DND-41 (cell line): ENCODE measurements around the gene LGALS8.
A peak's percentile ranks its signal among the peaks of the same experiment; 100 is the strongest.

ENCODE experiments used
- ATAC-seq: fragments of 200-7000 bp; cut with Tn5 transposase; 3 replicates; pipeline ENCODE4 v1.9.1; 2021; ENCODE audit warnings: low read depth; ENCODE audit not compliant: insufficient read depth
- DNase-seq: peaks from one replicate; pipeline ENCODE4 v3.0.0-alpha.2; 2020
- H2AFZ ChIP-seq: 2 replicates; pipeline ENCODE4 v1.6.0; 2012; ENCODE audit warnings: low read depth, low read length
- H3K27ac ChIP-seq: 2 replicates; pipeline ENCODE4 v1.5.1; 2012; ENCODE audit warnings: low read length, inconsistent platforms
- H3K27me3 ChIP-seq: fragments of 200-600 bp; sonication (generic); 2 replicates; pipeline ENCODE4 v1.6.0; 2012; ENCODE audit warnings: low read length, mild to moderate bottlenecking, inconsistent platforms; ENCODE audit not compliant: insufficient read depth, poor library complexity
- H3K36me3 ChIP-seq: 2 replicates; pipeline ENCODE4 v1.5.1; 2012; ENCODE audit warnings: low read length, inconsistent platforms; ENCODE audit not compliant: insufficient read depth
- H3K4me1 ChIP-seq: 2 replicates; pipeline ENCODE4 v1.5.1; 2012; ENCODE audit warnings: mild to moderate bottlenecking, low read length; ENCODE audit not compliant: insufficient read depth
- H3K4me2 ChIP-seq: 2 replicates; pipeline ENCODE4 v1.6.0; 2012; ENCODE audit warnings: mild to moderate bottlenecking, moderate library complexity, low read length, inconsistent platforms; ENCODE audit not compliant: insufficient read depth
- H3K4me3 ChIP-seq, 2 experiments: fragments of 200-600 bp in 1 of 2; shearing (Covaris generic) in 1 of 2; 2 replicates each; pipeline ENCODE4 v1.5.1; 2012 to 2016; ENCODE audit warnings: inconsistent platforms in 2 of 2, low read length in 2 of 2, mild to moderate bottlenecking in 2 of 2, low read depth in 1 of 2, moderate library complexity in 1 of 2
- H3K79me2 ChIP-seq: 2 replicates; pipeline ENCODE4 v1.6.0; 2012; ENCODE audit warnings: low read length, inconsistent platforms; ENCODE audit not compliant: insufficient read depth
- H3K9ac ChIP-seq: 2 replicates; pipeline ENCODE4 v1.6.0; 2012; ENCODE audit warnings: low read depth, mild to moderate bottlenecking, inconsistent platforms, low read length, moderate library complexity
- H3K9me3 ChIP-seq: 2 replicates; pipeline ENCODE4 v1.5.1; 2012; ENCODE audit warnings: low read length, moderate library complexity, mild to moderate bottlenecking, inconsistent platforms; ENCODE audit not compliant: insufficient read depth, severe bottlenecking
- H4K20me1 ChIP-seq: 2 replicates; pipeline ENCODE4 v1.6.0; 2012; ENCODE audit warnings: low read length; ENCODE audit not compliant: insufficient read depth
- EZH2 ChIP-seq: IDR thresholded peaks from 3 replicates; pipeline ENCODE4 v1.6.1; 2012; ENCODE audit warnings: borderline replicate concordance, low read depth, mild to moderate bottlenecking, moderate library complexity, low read length, inconsistent platforms; ENCODE audit not compliant: severe bottlenecking
- TF ChIP-seq, protein P1 (sequence below): IDR thresholded peaks from 2 replicates; pipeline ENCODE4 v1.5.1; 2012; ENCODE audit warnings: borderline replicate concordance, low read length, moderate library complexity, mild to moderate bottlenecking; ENCODE audit not compliant: poor library complexity, severe bottlenecking; ENCODE audit errors: extremely low read depth

Gene LGALS8

GRCh38 chr1:236535662-236536161, 11.9 kb downstream of the LGALS8 start:
- H3K9me3 ChIP-seq = no peaks in the 10 kb centered on the region
- H3K36me3 ChIP-seq = peaks cover 64% of the 10 kb centered on the region
- no peak for DNase-seq
- H3K27ac ChIP-seq = no peak overlapping the region
- H3K4me1 ChIP-seq = no peaks in the 10 kb centered on the region
- no peak overlapping the region for H3K4me2 ChIP-seq
- no peak overlapping the region for H2AFZ ChIP-seq
- no peak overlapping the region for H3K4me3 ChIP-seq
- peaks cover 10% of the 10 kb centered on the region for H3K79me2 ChIP-seq
- peaks cover 9% of the 10 kb centered on the region for H4K20me1 ChIP-seq
- no peaks in the 10 kb centered on the region for H3K27me3 ChIP-seq
- peak; percentile 27; the same call in 1 of the 3 replicates for ATAC-seq
- no peak overlapping the region for H3K9ac ChIP-seq
- TF ChIP-seq, protein P1, sequence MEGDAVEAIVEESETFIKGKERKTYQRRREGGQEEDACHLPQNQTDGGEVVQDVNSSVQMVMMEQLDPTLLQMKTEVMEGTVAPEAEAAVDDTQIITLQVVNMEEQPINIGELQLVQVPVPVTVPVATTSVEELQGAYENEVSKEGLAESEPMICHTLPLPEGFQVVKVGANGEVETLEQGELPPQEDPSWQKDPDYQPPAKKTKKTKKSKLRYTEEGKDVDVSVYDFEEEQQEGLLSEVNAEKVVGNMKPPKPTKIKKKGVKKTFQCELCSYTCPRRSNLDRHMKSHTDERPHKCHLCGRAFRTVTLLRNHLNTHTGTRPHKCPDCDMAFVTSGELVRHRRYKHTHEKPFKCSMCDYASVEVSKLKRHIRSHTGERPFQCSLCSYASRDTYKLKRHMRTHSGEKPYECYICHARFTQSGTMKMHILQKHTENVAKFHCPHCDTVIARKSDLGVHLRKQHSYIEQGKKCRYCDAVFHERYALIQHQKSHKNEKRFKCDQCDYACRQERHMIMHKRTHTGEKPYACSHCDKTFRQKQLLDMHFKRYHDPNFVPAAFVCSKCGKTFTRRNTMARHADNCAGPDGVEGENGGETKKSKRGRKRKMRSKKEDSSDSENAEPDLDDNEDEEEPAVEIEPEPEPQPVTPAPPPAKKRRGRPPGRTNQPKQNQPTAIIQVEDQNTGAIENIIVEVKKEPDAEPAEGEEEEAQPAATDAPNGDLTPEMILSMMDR = no peak
- TF ChIP-seq EZH2 = no peak

DNA sequence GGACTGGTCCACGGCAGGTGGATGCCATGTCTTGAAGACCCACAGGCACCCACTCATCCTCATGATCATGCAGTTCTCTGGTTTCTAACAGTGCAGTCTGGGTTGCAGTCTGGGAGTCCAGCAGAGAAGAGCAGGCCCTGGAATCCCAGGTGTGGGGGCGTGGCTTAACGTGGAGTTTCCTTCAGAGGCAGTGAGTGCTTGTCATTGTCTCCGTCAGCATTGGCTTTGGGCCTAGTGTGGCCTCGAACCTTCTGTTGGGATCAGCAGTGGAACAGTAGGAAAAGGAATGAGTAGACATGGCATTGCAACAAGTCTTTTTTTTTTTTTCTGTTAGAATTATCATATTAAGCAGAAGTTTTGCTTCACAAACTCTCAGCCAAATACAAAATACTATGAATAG, 12.8 kb downstream of the LGALS8 start:
- TF ChIP-seq, protein P1 = no peak
- TF ChIP-seq EZH2 = no peak
- peaks cover 10% of the 10 kb centered on the region for H3K79me2 ChIP-seq
- no peak overlapping the region for H3K9ac ChIP-seq
- DNase-seq (no peak), ATAC-seq (no peak)
- H3K9me3 ChIP-seq = no peaks in the 10 kb centered on the region
- H3K36me3 ChIP-seq = peaks cover 71% of the 10 kb centered on the region
- H3K4me3 ChIP-seq = no peak overlapping the region
- H3K27me3 ChIP-seq = no peaks in the 10 kb centered on the region
- no peak overlapping the region for H2AFZ ChIP-seq
- peaks cover 9% of the 10 kb centered on the region for H4K20me1 ChIP-seq
- H3K27ac ChIP-seq = no peak overlapping the region
- no peaks in the 10 kb centered on the region for H3K4me1 ChIP-seq
- H3K4me2 ChIP-seq = no peak overlapping the region

GRCh38 chr1:236540813-236541465, 17.2 kb downstream of the LGALS8 start:
- no peak for DNase-seq
- H2AFZ ChIP-seq = no peak overlapping the region
- no peak overlapping the region for H3K9ac ChIP-seq
- H3K4me3 ChIP-seq = no peak overlapping the region
- H3K4me1 ChIP-seq = no peaks in the 10 kb centered on the region
- no peak for ATAC-seq
- H4K20me1 ChIP-seq = peaks cover 3% of the 10 kb centered on the region; the same call in 1 of the 2 replicates
- H3K4me2 ChIP-seq = no peak overlapping the region
- no peaks in the 10 kb centered on the region for H3K9me3 ChIP-seq
- H3K36me3 ChIP-seq = peaks cover 90% of the 10 kb centered on the region
- no peaks in the 10 kb centered on the region for H3K27me3 ChIP-seq
- no peak overlapping the region for H3K27ac ChIP-seq
- H3K79me2 ChIP-seq = peaks cover 7% of the 10 kb centered on the region
- no peak for TF ChIP-seq EZH2
- TF ChIP-seq, protein P1 = no peak
